Fibroblast of skin of right quadriceps (primary cell): ENCODE data around the gene RHOH.
A peak's percentile ranks its signal among the peaks of the same experiment; 100 is the strongest.

ENCODE experiments used
- DNase-seq: peaks from one replicate; pipeline ENCODE4 v3.0.0-alpha.2; 2013

RHOH gene

GRCh38 chr4:40206426-40206825, 9.6 kb downstream of the RHOH start:
- DNase-seq: no peak

GRCh38 chr4:40209401-40209800, 12.6 kb downstream of the RHOH start:
- no peak for DNase-seq

DNA sequence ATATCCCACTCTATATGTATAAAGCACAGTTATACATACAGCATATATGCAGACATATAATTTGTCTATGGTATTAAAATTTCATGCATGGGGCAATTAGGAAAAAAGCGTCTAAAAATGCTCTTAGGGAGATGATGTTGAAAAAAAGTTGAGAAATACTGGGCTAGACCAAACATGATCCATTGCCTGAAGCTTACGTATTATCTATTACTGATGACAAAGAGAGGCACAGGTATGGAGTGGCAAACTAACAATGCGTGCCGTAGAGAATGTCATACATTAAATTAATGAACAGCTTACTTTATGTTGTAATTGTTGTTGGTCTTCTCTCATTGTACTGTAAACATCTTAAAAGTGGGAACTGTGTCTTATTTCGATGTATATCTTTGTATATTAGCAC, 13.9 kb downstream of the RHOH start:
- no peak for DNase-seq

DNA sequence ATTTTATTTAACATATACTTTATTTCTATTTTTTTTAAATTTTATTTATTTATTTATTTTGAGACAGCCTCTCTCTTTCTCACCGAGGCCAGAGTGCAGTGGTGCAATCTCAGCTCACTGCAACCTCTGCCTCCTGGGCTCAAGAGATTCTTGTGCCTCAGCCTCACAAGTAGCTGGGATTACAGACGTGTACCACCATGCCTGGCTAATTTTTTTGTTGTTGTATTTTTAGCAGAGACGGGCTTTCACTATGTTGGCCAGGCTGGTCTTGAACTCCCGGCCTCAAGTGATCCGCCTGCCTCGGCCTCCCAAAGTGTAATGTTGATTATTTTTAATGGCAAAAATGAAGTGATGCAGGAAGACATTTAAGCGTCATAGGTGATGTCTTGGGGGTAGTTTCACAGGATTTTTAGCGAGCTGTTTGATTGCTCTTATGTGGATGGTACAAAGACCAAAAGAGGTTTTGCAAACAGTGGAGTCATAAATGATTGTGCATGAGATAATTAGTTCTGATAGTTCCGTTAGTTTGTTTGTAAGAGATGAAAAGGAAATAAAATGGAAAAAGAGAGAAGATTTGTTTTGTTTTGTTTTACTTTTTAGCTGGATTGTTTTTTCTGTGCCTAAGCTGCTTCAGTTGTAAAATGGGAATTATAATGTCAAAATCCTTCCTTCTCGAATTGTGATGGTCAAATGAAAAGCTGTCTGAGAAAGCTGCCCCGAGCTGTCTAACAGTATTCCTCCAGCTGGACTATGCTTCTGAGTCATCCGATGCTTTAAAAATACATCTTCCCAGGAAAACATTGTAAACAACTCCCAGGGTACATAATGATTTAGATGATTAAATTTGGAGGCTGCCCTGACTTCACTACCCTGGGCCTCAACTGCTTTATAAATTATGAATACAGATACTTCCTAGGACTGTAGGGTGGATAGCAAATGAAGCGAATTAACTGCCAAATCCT, 14.7 kb downstream of the RHOH start:
- DNase-seq: no peak

GRCh38 chr4:40212674-40213527, 16.1 kb downstream of the RHOH start:
- no peak for DNase-seq

GRCh38 chr4:40214038-40214437, 17.2 kb downstream of the RHOH start:
- no peak for DNase-seq

DNA sequence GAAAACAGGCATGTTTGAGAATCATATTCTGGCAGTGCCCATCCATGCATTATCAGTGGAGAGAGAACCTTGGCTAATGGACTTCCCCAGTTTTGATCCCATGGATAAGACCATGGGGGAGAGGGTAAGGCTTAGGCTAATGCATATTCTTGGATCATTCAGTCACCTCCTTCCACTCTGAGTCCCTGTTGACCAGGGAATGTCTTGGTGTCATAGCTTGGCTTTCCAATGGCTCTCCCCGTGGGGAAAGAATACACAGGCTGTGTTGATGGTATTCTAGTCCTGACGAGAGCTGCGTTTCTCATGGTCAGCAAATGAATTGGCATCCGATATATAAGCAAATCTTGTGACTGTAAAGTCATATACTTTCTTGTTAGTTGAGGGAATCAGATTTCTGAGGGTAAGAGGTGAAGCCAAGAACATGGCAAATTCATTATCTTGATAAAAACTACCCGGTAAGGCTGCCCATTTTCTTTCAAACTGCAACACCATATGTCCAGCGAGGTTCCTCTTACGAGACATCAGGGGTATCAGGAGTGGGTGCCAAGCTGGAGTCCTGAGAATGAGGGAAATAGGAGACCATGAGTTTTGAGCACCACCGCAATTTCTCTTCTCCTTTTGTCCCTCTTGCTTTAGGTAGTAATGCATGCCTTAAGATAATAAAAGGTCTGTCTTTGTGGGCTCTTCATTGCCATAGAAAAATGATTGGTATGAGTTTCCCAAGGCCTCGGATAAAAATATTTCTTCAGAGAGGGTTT, 18.0 kb downstream of the RHOH start:
- DNase-seq: no peak

DNA sequence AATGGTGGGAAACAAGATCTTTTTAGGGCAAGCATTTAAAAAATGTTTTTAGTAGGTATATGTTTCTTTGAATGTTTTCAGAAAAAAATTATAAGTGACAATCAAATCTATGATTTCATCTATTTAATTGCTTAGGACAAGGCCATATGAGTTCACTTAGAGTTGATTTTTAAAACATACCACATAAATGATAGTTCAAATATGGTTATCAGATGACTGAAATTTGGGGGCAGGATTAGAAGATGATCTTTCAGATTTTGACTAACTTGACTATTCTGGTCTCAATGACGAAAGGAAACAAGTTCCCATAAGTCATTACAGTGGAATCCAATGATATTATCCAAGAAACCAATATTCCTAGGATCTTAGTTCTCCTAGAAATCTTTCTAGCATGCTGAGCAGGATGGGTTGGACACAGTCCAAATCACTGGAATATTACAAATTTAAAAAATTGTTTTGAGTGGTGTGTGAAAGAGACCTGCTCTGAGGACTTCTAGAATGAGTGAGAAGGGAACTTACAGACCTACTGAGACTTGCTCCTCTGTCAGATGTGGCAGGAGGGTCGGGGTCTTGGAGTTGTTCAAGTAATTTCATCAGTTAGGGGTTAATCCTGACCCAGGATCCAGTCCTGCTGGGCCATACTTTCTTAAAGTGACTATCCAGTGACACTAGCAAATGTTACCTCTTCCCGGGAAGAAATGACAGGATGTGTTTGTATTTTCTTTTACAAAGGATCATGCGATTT, 20.0 kb downstream of the RHOH start:
- peak; percentile 25 for DNase-seq

DNA sequence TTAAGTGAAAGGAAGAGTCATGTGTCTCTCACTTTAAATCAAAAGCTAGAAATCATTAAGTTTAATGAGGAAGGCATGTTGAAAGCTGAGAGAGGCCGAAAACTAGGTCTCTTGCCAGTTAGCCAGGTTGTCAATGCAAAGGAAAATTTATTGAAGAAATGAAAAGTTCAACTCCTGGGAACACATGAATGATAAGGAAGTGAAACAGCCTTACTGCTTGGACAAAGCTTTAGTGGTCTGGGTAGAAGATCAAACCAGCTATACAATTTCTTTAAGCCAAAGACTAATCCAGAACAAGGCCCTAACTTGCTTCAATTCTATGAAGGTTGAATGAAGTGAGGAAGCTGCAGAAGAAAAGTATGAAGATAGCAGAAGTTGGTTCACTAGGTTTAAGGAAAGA, 24.9 kb downstream of the RHOH start:
- DNase-seq: no peak

GRCh38 chr4:40223343-40223742, 26.5 kb downstream of the RHOH start:
- no peak for DNase-seq

DNA sequence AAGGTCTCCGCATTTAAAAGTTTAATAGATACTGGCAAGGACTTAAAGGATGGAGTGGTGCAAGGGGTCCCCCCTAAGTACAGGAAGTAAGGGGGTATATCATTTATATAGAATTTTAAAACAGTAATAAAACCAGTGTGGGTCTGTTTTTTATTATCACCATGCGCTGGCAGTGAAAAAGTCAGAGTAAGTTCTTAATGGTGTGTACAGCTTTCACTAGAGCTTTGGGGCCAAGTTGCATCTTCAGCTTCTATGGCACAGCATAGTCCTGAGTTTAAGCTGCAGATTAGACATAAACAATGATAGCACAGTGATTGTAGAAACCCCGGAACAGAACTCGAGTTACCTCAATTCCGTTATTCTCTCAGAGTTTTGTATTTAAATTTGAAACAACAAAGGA, 27.6 kb downstream of the RHOH start:
- DNase-seq: no peak

- DNase-seq: no peak
Observed at GRCh38 chr4:40225497-40225896, 28.7 kb downstream of the RHOH start.

DNA sequence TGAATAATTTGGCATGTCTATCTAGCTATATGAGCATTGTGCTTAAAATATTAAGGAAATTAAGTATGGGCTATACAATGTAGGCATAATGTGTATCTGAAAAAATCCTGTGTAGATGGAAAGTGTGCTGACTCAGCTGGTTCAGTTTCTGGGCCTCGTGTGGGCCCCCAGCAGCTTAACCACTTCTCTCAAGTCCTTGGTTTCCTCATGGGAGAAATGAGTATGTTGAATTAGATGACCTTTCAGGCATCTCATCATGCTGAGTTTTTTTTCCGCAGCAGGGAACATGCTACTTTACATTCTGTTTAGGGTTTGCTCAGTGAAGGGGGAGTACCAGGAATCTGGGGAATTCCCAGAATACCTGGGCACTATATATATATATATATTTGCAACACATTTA, 30.5 kb downstream of the RHOH start:
- DNase-seq: no peak

DNA sequence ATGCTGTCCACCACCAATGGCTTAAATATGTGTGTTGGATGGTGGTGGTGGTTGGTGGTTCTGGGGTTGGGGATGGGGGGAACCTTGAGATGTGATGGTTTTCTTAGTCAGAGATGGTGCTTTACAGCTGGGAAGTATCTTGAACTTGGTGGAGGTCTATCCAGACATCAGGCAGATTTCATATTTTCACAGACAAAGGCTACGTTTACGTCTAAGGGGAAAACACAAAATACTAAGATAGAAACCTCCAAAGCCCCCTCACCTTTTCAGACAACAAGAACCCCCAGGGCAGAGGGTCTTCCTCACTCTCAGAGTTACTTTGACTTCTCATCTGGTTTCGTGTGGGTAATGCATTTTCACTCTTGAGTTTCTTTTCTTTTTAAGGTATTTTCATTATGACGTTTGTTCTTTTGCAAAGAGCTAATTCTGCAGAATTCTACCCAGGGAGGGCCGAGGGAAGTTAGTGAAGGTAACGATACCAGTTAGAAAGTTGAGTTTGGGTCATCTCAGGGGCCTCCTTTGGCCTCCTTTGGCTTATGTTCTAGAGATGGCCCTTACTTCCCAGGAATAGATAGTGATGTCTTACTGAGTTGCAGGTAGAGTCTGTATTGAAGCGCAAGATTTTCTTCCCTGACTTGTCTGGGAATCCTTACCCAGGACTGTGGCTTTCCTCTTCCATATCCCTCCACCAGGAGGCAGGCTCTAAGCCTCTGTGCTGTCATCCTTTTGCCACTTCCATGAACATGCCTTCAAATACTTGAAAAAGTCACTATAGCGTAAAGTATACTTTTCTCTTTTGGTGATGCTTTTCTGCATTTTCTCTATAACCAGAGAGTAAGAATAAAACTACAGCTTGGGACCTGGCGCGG, 31.9 kb downstream of the RHOH start:
- DNase-seq: no peak

- DNase-seq: no peak
Observed at GRCh38 chr4:40231316-40231863, 34.6 kb downstream of the RHOH start.

DNA sequence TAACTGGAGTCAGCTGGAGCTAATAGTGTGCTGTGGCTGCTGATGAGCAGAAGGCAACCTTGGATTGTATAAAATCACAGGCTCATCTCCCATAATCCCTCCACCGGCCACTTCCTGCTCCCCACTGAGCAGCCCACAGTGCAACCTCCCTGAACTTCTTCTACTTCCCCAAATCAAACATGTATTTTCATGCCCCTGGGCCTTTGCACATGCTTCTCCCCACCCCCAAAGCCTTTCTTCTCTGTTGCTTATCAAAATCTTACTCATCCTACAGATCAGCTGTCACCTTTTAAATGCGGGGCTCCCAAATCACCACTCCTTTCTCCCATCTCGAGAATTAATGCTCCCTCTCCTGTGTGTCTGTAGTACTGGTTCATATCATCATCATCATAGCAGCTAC, 35.8 kb downstream of the RHOH start:
- no peak for DNase-seq

DNA sequence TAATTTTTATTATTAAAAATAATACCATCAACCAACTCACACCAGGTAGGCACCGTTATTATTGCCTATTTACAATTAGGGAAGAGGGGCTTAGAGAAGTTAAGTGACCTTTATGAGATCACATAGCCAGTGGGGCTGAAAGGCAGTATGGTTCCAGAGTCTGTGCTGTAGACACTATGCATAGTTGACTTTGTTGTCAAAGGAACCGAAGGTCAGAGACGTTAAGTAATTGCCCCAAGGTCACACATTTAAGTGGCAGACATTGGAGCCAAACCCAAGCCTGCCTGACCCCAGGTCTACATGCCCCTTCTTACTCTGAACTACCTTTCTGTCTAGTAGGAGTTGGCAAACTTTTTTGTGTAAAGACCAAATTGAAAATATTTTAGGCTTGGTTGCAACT, 36.4 kb downstream of the RHOH start:
- no peak for DNase-seq

DNA sequence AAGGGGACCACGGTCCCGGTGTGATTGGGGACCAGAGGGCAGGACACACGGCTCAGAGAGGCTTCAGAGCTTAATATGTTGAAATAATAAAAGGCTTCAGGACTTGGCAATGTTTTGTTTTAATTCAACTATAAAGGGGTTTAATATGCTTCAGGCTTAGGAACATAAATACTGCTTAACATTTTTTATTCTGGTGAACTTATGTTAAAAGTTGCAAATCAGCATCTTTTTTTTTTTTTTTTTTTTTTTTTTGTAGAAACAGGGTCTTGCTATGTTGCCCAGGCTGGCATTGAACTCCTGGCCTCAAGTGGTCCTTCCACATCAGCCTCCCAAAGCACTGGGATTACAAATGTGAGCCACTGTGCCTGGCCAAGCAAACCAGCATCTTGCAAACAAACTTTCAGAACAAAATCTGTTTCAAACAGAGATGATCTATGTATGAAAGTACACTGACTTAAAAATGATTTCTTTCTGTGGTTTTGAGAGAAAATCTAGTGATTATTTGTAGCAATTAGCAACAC, 37.7 kb downstream of the RHOH start:
- DNase-seq: no peak

DNA sequence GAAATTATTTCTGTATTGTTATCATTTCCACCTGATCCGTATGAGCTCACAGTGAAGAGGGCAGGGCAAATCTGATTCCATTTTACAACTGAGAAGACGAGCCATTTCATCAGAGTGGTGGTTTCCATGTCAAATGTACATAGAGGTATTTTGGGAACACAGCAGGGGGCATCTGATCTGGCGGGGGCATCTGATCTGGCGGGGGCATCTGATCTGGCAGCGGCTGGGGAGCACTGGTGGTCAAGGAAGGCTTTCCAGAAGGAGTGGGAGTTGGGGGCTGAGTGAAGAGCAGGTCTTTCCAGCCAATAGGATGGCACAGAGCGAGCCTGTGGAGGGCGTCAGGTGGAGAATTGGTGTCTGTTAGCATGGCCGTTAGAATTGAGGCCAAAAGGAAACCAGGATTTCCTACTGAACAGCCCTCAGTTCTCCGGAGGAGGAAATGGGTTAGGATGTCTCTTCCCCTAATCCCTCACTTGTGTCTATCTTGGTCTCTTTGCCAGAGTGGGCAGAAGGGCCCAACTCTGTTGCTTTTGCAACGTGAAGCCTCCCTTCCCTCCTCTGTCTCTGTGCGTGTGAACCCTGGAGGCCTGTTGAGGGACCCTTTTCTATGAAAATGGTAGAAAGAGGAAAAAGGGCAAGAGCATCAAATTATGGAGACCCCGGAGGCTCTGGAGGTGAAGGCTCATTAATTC, 41.3 kb downstream of the RHOH start:
- DNase-seq: no peak
